Astrocyte (in vitro differentiated cells and primary cell): ENCODE data around the gene ZDHHC1. TPM values are rescaled to one million over a fixed set of nuclear protein-coding genes. Genes with fewer than 3 reads are reported as not detected.

Source experiments
- DNase-seq: peaks from one replicate; pipeline ENCODE4 v3.0.0-alpha.2; 2010; ENCODE audit warnings: low read depth
- FAIRE-seq: peaks from 2 replicates; lab custom pipeline; 2011; peaks lifted over from hg19 to GRCh38; lab: Jason Lieb, UNC
- H2AFZ ChIP-seq: 2 replicates; pipeline ENCODE4 v1.6.0; 2012; ENCODE audit warnings: low read depth, low read length, inconsistent platforms
- H3K27ac ChIP-seq: 2 replicates; pipeline ENCODE4 v1.5.1; 2011; ENCODE audit warnings: low read depth, low read length, inconsistent platforms
- H3K27me3 ChIP-seq: 2 replicates; pipeline ENCODE4 v1.6.0; 2011; ENCODE audit warnings: low read length, inconsistent platforms; ENCODE audit not compliant: insufficient read depth
- H3K36me3 ChIP-seq: 2 replicates; pipeline ENCODE4 v1.5.1; 2011; ENCODE audit warnings: low read length, inconsistent platforms; ENCODE audit not compliant: insufficient read depth
- H3K4me1 ChIP-seq: 2 replicates; pipeline ENCODE4 v1.5.1; 2011; ENCODE audit warnings: low read length, inconsistent platforms; ENCODE audit not compliant: insufficient read depth
- H3K4me2 ChIP-seq: 2 replicates; pipeline ENCODE4 v1.6.0; 2012; ENCODE audit warnings: low read length, inconsistent platforms
- H3K4me3 ChIP-seq: 2 replicates; pipeline ENCODE4 v1.5.1; 2011; ENCODE audit warnings: low read depth, mild to moderate bottlenecking, low read length, inconsistent platforms; ENCODE audit not compliant: insufficient read depth
- H3K79me2 ChIP-seq: 2 replicates; pipeline ENCODE4 v1.6.0; 2012; ENCODE audit warnings: mild to moderate bottlenecking, low read length, inconsistent platforms; ENCODE audit not compliant: insufficient read depth
- H3K9ac ChIP-seq: 2 replicates; pipeline ENCODE4 v1.6.0; 2012; ENCODE audit warnings: mild to moderate bottlenecking, low read length, inconsistent platforms
- H3K9me3 ChIP-seq: 2 replicates; pipeline ENCODE4 v1.5.1; 2012; ENCODE audit warnings: low read depth, mild to moderate bottlenecking, low read length, inconsistent platforms; ENCODE audit not compliant: insufficient read depth
- H4K20me1 ChIP-seq: 2 replicates; pipeline ENCODE4 v1.6.0; 2012; ENCODE audit warnings: low read length, inconsistent platforms; ENCODE audit not compliant: insufficient read depth
- H3K27ac Mint-ChIP-seq: one replicate; pipeline ENCODE4 v1.8.0; 2021; ENCODE audit warnings: mild to moderate bottlenecking, mixed read lengths; ENCODE audit not compliant: unreplicated experiment
- H3K27me3 Mint-ChIP-seq: one replicate; pipeline ENCODE4 v1.8.0; 2021; ENCODE audit warnings: low read depth, mixed read lengths; ENCODE audit not compliant: unreplicated experiment
- H3K36me3 Mint-ChIP-seq: one replicate; pipeline ENCODE4 v1.8.0; 2021; ENCODE audit warnings: low read depth, mixed read lengths; ENCODE audit not compliant: unreplicated experiment
- H3K4me1 Mint-ChIP-seq: one replicate; pipeline ENCODE4 v1.8.0; 2021; ENCODE audit warnings: low read depth, mixed read lengths; ENCODE audit not compliant: unreplicated experiment
- H3K4me3 Mint-ChIP-seq: one replicate; pipeline ENCODE4 v1.8.0; 2021; ENCODE audit warnings: mild to moderate bottlenecking, moderate library complexity, mixed read lengths; ENCODE audit not compliant: unreplicated experiment
- H3K9me3 Mint-ChIP-seq: one replicate; pipeline ENCODE4 v1.8.0; 2021; ENCODE audit warnings: mild to moderate bottlenecking, mixed read lengths; ENCODE audit not compliant: unreplicated experiment
- EZH2 ChIP-seq: IDR thresholded peaks from 2 replicates; pipeline ENCODE4 v1.6.1; 2012; ENCODE audit warnings: mild to moderate bottlenecking, low read length, inconsistent platforms; ENCODE audit not compliant: insufficient read depth
- total RNA-seq: library from RNA; stranded (reverse); gene quantifications from 2 replicates; pipeline ENCODE4 v1.2.1, GENCODE V29; 2021
- TF ChIP-seq, protein P1 (sequence below): IDR thresholded peaks from 2 replicates; pipeline ENCODE4 v1.5.1; 2011; ENCODE audit warnings: low read depth, mild to moderate bottlenecking, inconsistent platforms, low read length, moderate library complexity; ENCODE audit not compliant: insufficient read depth

The ZDHHC1 gene
- total RNA-seq, 1 donor from 2014 or later = 3.7 TPM

DNA sequence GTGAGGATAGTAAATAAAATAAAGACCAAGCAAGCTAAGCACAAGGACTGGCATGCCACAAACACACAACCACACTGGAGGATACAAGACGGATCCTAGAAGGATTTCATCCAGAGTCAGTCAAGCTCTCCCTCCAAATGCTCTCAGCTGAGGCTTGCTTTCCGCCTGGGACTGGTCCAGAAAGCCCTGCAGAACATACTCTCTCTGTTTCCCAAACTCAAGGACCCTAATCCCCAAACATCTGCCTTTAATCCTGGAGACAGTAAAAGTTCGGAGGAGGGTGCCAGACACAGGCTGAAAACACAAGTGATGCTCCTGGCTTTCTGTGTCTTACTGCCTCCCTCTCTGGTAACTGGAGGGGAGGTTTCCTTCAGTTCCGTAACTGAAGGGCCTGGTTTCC lies 9.3 kb upstream of the ZDHHC1 start:
- Histone ChIP-seq H3K4me1 (peaks cover 3% of the 10 kb centered on the region), H3K36me3 (no peaks in the 10 kb centered on the region), H3K4me2 (no peak overlapping the region), H3K79me2 (no peaks in the 10 kb centered on the region), H3K27me3 (peaks cover 44% of the 10 kb centered on the region), H3K4me3 (no peak overlapping the region), H3K9me3 (no peaks in the 10 kb centered on the region), H3K9ac (no peak overlapping the region), H4K20me1 (peaks cover 11% of the 10 kb centered on the region), H2AFZ (no peak overlapping the region), H3K27ac (no peak overlapping the region)
- TF ChIP-seq EZH2 = no peak
- TF ChIP-seq, protein P1, sequence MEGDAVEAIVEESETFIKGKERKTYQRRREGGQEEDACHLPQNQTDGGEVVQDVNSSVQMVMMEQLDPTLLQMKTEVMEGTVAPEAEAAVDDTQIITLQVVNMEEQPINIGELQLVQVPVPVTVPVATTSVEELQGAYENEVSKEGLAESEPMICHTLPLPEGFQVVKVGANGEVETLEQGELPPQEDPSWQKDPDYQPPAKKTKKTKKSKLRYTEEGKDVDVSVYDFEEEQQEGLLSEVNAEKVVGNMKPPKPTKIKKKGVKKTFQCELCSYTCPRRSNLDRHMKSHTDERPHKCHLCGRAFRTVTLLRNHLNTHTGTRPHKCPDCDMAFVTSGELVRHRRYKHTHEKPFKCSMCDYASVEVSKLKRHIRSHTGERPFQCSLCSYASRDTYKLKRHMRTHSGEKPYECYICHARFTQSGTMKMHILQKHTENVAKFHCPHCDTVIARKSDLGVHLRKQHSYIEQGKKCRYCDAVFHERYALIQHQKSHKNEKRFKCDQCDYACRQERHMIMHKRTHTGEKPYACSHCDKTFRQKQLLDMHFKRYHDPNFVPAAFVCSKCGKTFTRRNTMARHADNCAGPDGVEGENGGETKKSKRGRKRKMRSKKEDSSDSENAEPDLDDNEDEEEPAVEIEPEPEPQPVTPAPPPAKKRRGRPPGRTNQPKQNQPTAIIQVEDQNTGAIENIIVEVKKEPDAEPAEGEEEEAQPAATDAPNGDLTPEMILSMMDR = no peak
- Mint-ChIP-seq H3K9me3 (no peaks in the 10 kb centered on the region), H3K4me3 (no peak overlapping the region), H3K36me3 (no peaks in the 10 kb centered on the region), H3K27ac (no peak overlapping the region), H3K4me1 (peaks cover 5% of the 10 kb centered on the region), H3K27me3 (peaks cover 52% of the 10 kb centered on the region)
- no peak for FAIRE-seq
- no peak for DNase-seq

DNA sequence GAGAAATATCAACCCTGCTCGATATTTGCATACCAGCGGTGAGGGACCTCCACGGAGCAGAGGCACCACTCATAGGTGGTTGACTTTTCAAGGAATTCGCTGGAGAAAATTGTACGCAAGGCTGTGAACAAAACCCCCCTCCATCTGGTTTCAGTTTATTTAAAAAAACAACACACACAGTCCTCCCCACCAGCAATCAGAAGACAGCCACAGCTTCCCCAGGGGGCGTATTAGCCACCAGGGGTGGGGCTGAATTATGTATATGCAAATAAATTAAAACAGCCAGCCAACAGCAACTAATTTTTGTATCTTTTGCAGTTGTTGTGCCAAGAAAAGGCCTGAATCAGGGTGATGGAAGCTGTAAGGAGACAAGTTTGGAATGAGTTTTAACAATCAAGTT lies 8.8 kb upstream of the ZDHHC1 start:
- Mint-ChIP-seq H3K36me3 (no peaks in the 10 kb centered on the region), H3K4me3 (no peak overlapping the region)

DNA sequence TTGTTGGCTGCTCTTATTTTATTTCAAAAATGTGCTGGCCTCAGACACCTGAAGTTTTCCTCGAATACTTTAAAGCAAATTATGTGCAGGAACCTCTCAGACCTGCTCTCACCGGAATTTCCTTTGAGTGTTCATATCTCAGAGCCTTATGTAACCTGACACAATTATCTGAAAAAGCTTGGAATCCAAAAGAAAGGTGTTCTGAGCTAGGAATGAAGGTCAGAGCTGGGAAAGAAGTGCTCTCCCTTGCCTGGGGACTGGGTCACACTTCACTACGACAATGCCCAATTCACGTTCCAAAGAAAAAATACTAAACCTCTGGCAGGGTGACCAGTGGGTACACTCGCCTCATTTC lies 8.0 kb upstream of the ZDHHC1 start:
- Histone ChIP-seq H3K4me1 (no peaks in the 10 kb centered on the region), H3K9me3 (no peaks in the 10 kb centered on the region), H3K27ac (no peak overlapping the region), H4K20me1 (peaks cover 9% of the 10 kb centered on the region), H3K4me3 (no peak overlapping the region), H3K27me3 (peaks cover 31% of the 10 kb centered on the region), H3K36me3 (no peaks in the 10 kb centered on the region), H3K4me2 (no peak overlapping the region), H3K79me2 (no peaks in the 10 kb centered on the region), H2AFZ (no peak overlapping the region), H3K9ac (no peak overlapping the region)
- H3K4me3 Mint-ChIP-seq = no peak overlapping the region
- no peak for TF ChIP-seq EZH2
- TF ChIP-seq, protein P1 = no peak
- no peak for FAIRE-seq
- no peak for DNase-seq
- H3K27ac Mint-ChIP-seq = no peak overlapping the region
- peaks cover 48% of the 10 kb centered on the region for H3K27me3 Mint-ChIP-seq
- H3K9me3 Mint-ChIP-seq = no peaks in the 10 kb centered on the region
- H3K4me1 Mint-ChIP-seq = peaks cover 5% of the 10 kb centered on the region
- no peaks in the 10 kb centered on the region for H3K36me3 Mint-ChIP-seq

More for the DNA sequence above, 8.8 kb upstream of the ZDHHC1 start:
- Histone ChIP-seq H3K27ac (no peak overlapping the region), H2AFZ (no peak overlapping the region), H3K9me3 (no peaks in the 10 kb centered on the region), H3K79me2 (no peaks in the 10 kb centered on the region), H4K20me1 (peaks cover 11% of the 10 kb centered on the region), H3K4me1 (no peaks in the 10 kb centered on the region), H3K9ac (no peak overlapping the region), H3K27me3 (peaks cover 39% of the 10 kb centered on the region), H3K4me3 (no peak overlapping the region), H3K36me3 (no peaks in the 10 kb centered on the region), H3K4me2 (no peak overlapping the region)
- Mint-ChIP-seq H3K27me3 (peaks cover 49% of the 10 kb centered on the region), H3K27ac (no peak overlapping the region), H3K9me3 (no peaks in the 10 kb centered on the region), H3K4me1 (peaks cover 5% of the 10 kb centered on the region)
- DNase-seq (no peak), FAIRE-seq (no peak)
- TF ChIP-seq EZH2 = no peak
- TF ChIP-seq, protein P1 = no peak
